ENCODE data around the gene CTNNAL1. TPM values are rescaled to one million over a fixed set of nuclear protein-coding genes. Genes with fewer than 3 reads are reported as not detected.
"Not testable (repeated sequence)": the region's sequence is repeated elsewhere in the genome, so short reads cannot be mapped to it uniquely, and the experiment has no call there.

The CTNNAL1 gene
- total RNA-seq, 1 donor from 2014 or later, result 36.0 TPM

- Mint-ChIP-seq H3K27me3 (no peaks in the 10 kb centered on the region), H3K9me3 (no peaks in the 10 kb centered on the region), H3K4me1 (ENCODE audit: unreplicated experiment) (peaks cover 5% of the 10 kb centered on the region), H3K4me3 (no peak overlapping the region), H3K27ac (no peak overlapping the region), H3K36me3 (peaks cover 36% of the 10 kb centered on the region)
- DNase-seq (ENCODE audit: extremely low spot score, unreplicated experiment), result no peak
- no peak for TF ChIP-seq CTCF (conservative IDR thresholded peaks at IDR 0.05)
Measured at GRCh38 chr9:108973895-108974294, 39.4 kb downstream of the CTNNAL1 start.

DNA sequence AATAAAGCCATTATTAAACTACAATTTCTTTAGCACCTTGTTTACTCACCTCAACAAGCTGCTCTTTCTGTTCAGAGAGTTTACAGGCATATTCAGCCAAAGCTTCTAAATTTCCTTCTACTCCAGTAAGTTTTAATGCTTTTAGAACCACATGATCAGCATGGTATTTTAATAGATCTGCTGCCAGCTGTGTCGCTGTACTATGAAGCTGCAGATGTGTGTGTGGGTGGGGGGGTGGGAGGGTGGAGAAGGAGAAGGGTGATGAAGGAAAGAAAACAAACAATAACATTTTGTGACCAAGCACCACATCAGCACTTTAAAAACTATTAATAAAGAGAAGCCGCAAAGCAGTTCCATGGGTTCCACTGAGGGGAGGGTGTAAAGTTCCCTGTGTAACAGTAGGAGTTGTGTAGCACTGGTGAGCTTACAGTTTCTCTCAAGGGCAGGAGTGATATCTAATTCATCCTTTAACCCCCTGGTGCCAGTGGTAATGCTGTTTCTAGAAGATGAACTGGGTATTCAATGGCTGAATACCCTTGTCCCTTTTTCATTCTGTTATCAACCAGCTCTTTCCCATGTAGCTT is 40.6 kb downstream of the CTNNAL1 start:
- Mint-ChIP-seq H3K4me1 (ENCODE audit: unreplicated experiment) (peaks cover 5% of the 10 kb centered on the region), H3K36me3 (peaks cover 35% of the 10 kb centered on the region), H3K27ac (no peak overlapping the region), H3K9me3 (no peaks in the 10 kb centered on the region), H3K4me3 (no peak overlapping the region), H3K27me3 (no peaks in the 10 kb centered on the region)
- TF ChIP-seq CTCF (conservative IDR thresholded peaks at IDR 0.05), result no peak
- DNase-seq (ENCODE audit: extremely low spot score, unreplicated experiment), result no peak

DNA sequence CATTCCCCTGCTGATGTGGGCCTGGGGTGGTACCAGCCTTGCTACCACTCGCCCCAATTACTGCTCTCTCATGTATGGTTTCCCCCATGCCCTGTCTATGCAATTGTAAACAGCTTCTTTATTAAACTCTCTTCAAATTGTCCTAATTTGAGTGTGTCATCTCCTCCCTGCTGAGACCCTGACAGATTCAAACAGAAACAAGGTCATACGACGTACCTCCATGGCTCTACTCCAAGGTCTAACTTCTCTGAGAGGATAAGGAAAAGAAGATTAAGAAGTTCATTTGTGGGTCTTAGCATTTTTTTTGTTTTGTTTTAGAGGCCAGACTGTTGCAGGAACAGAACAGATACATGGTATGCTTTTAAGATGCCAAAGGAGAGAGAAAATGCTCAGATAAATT is 41.1 kb downstream of the CTNNAL1 start:
- Mint-ChIP-seq H3K9me3 (no peaks in the 10 kb centered on the region), H3K27me3 (no peaks in the 10 kb centered on the region), H3K4me3 (no peak overlapping the region), H3K4me1 (ENCODE audit: unreplicated experiment) (peaks cover 5% of the 10 kb centered on the region), H3K36me3 (peaks cover 30% of the 10 kb centered on the region), H3K27ac (no peak overlapping the region)
- TF ChIP-seq CTCF (conservative IDR thresholded peaks at IDR 0.05), result no peak
- DNase-seq (ENCODE audit: extremely low spot score, unreplicated experiment), result no peak

- H3K36me3 Mint-ChIP-seq, result peaks cover 33% of the 10 kb centered on the region
- DNase-seq (ENCODE audit: extremely low spot score, unreplicated experiment); H3K4me1 Mint-ChIP-seq (ENCODE audit: unreplicated experiment); H3K4me3 Mint-ChIP-seq; H3K27me3 Mint-ChIP-seq; H3K27ac Mint-ChIP-seq; H3K9me3 Mint-ChIP-seq: not testable (repeated sequence)
Measured at GRCh38 chr9:108971392-108971791, 41.9 kb downstream of the CTNNAL1 start.

- Mint-ChIP-seq H3K4me1 (ENCODE audit: unreplicated experiment) (no peaks in the 10 kb centered on the region), H3K4me3 (no peak overlapping the region), H3K27ac (no peak overlapping the region), H3K36me3 (peaks cover 30% of the 10 kb centered on the region), H3K27me3 (no peaks in the 10 kb centered on the region), H3K9me3 (no peaks in the 10 kb centered on the region)
- TF ChIP-seq CTCF (conservative IDR thresholded peaks at IDR 0.05), result no peak
- no peak for DNase-seq (ENCODE audit: extremely low spot score, unreplicated experiment)
Measured at GRCh38 chr9:108967916-108968315, 45.4 kb downstream of the CTNNAL1 start.

DNA sequence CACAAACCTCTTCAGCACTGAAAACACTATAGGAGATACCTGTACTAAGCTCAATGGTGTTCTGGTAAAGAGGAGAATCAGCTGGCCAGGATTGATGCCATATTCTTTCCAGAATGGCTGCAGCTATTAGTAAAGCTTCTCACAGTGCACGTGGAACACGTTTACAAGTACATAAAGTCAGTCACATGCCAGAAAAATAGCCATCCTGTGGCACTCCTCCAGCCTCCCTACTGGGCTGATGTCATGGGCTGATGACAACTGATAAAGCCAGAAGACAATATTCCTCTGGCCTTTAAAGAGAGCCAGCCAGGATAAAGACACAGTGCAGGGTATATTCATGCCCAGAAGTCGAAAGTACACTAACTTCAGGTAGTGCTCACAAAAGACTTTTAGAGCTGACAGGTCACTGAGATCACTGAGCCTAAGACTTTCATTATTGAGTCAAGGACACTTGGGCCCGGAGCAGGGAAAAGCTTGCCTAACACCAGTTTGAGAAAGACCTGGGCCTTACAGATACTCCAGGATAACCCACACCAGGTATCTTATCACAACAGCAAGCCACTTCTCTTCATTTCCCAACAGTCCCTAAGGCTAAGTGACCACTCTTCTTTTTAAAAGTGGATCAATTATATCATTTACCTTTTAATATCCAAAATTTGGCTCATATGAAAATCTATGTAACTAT is 49.7 kb downstream of the CTNNAL1 start:
- Mint-ChIP-seq H3K36me3 (peaks cover 19% of the 10 kb centered on the region), H3K4me1 (ENCODE audit: unreplicated experiment) (no peaks in the 10 kb centered on the region), H3K27me3 (no peaks in the 10 kb centered on the region), H3K4me3 (no peak overlapping the region), H3K9me3 (no peaks in the 10 kb centered on the region), H3K27ac (no peak overlapping the region)
- TF ChIP-seq CTCF (conservative IDR thresholded peaks at IDR 0.05), result no peak
- DNase-seq (ENCODE audit: extremely low spot score, unreplicated experiment), result no peak

Measured in type B pancreatic cell (in vitro differentiated cells).